GM21526 (cell line): Measurements from ENCODE around the gene OSBPL7.
"Not testable (repeated sequence)": the region's sequence is repeated elsewhere in the genome, so short reads cannot be mapped to it uniquely, and the experiment has no call there.

Source experiments
- ATAC-seq: cut with Tn5 transposase; IDR thresholded peaks from one replicate; pipeline ENCODE4 v1.9.1; 2021; ENCODE audit warnings: moderate library complexity; ENCODE audit not compliant: unreplicated experiment, low FRiP score

The OSBPL7 gene

GRCh38 chr17:47776330-47777197, 45.0 kb downstream of the OSBPL7 start:
- ATAC-seq, result no peak

- ATAC-seq, result no peak
Measured at GRCh38 chr17:47774987-47775580, 46.5 kb downstream of the OSBPL7 start.

GRCh38 chr17:47774331-47774730, 47.3 kb downstream of the OSBPL7 start:
- no peak for ATAC-seq

GRCh38 chr17:47773649-47774048, 47.9 kb downstream of the OSBPL7 start:
- not testable (repeated sequence) for ATAC-seq

GRCh38 chr17:47763913-47764582, 57.5 kb downstream of the OSBPL7 start:
- no peak for ATAC-seq

- no peak for ATAC-seq
Measured at GRCh38 chr17:47762728-47763127, 58.9 kb downstream of the OSBPL7 start.

GRCh38 chr17:47760409-47761140, 61.0 kb downstream of the OSBPL7 start:
- ATAC-seq, result no peak

- no peak for ATAC-seq
Measured at GRCh38 chr17:47757386-47757785, 64.2 kb downstream of the OSBPL7 start.
